ENCODE measurements around the gene TARBP2.

DNA sequence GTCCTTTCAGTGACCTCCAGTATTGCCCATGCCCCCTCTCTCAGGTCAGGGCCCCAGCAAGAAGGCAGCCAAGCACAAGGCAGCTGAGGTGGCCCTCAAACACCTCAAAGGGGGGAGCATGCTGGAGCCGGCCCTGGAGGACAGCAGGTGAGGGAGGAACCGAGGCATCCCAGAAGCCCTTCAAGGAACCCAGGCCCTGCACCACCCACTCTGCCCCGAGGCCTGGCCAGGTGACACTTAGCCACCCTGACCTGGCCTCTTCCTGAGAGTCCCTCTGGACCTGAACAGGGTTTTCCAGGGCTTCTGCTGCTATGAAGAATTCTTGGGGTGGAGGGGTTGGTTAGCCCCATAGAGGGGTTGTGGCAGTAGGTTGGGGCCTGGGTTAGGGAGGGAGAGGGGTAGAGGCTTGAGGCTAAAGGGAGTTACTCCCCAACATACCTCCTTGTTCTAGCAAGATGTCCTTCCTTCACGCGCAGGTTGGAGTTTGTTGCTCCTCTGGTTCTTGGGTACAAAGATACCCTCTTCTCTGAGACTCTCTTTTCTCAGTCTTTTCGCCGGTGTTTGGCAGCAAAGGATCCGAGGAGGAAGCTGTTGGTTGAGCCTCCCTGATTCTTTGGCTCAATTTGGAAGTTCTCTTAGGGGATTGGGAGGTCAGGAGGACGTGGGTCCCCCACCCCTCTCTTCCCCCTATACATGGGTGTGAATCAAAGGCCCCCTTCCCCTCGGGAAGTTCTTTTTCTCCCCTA is 2.1 kb downstream of the TARBP2 start:
- TF ChIP-seq CTCF (IDR thresholded peaks at IDR 0.05) = no peak
- TF ChIP-seq ELF1 (IDR thresholded peaks at IDR 0.05) = no peak
- no peak for TF ChIP-seq USF1 (IDR thresholded peaks at IDR 0.05; ENCODE audit: borderline replicate concordance, low read depth)
- no peak for TF ChIP-seq MXI1 (IDR thresholded peaks at IDR 0.05; ENCODE audit: low read depth, low read length)
- no peak for TF ChIP-seq RFX5 (IDR thresholded peaks at IDR 0.05; ENCODE audit: low read length)
- TF ChIP-seq FOXM1 (IDR thresholded peaks at IDR 0.05; ENCODE audit: low read depth) = no peak
- no peak for TF ChIP-seq TAF1 (IDR thresholded peaks at IDR 0.05; ENCODE audit: borderline replicate concordance, low read depth, low read length)

Measured in SK-N-SH (cell line).